ENCODE results near the gene CEP70. TPM values are rescaled to one million over a fixed set of nuclear protein-coding genes. Genes with fewer than 3 reads are reported as not detected.

The CEP70 gene
- total RNA-seq, 1 donor from 2014 or later = 23.5 TPM

DNA sequence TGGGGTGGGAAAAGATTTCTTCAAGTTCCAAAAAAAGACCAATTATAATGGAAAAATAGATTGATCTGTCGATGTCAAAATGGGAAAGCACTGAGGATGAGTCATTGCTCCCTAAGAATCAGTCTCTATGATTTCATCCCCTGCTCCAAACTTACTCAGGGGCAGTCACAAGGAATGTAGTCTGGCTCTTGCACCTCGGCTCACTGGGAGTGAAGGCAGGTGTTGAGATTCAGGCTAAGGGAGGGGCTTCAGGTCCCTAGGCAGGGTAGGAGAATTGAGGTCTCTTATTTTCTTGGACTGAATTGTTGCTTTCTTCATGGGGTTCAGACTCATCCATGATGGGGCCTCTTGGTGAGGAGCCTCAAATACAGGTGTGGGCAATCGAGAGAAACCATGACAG, 145.4 kb downstream of the CEP70 start:
- H3K27me3 Mint-ChIP-seq (ENCODE audit: low read depth) = no peaks in the 10 kb centered on the region
- no peaks in the 10 kb centered on the region for H3K9me3 Mint-ChIP-seq
- no peaks in the 10 kb centered on the region for H3K4me1 Mint-ChIP-seq
- DNase-seq (ENCODE audit: low read depth, low spot score) = no peak
- no peak overlapping the region for H3K4me3 Mint-ChIP-seq
- no peaks in the 10 kb centered on the region for H3K36me3 Mint-ChIP-seq (ENCODE audit: low read depth)
- TF ChIP-seq, protein P1, sequence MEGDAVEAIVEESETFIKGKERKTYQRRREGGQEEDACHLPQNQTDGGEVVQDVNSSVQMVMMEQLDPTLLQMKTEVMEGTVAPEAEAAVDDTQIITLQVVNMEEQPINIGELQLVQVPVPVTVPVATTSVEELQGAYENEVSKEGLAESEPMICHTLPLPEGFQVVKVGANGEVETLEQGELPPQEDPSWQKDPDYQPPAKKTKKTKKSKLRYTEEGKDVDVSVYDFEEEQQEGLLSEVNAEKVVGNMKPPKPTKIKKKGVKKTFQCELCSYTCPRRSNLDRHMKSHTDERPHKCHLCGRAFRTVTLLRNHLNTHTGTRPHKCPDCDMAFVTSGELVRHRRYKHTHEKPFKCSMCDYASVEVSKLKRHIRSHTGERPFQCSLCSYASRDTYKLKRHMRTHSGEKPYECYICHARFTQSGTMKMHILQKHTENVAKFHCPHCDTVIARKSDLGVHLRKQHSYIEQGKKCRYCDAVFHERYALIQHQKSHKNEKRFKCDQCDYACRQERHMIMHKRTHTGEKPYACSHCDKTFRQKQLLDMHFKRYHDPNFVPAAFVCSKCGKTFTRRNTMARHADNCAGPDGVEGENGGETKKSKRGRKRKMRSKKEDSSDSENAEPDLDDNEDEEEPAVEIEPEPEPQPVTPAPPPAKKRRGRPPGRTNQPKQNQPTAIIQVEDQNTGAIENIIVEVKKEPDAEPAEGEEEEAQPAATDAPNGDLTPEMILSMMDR (conservative IDR thresholded peaks at IDR 0.05) = no peak
- H3K27ac Mint-ChIP-seq (ENCODE audit: unreplicated experiment) = no peak overlapping the region

DNA sequence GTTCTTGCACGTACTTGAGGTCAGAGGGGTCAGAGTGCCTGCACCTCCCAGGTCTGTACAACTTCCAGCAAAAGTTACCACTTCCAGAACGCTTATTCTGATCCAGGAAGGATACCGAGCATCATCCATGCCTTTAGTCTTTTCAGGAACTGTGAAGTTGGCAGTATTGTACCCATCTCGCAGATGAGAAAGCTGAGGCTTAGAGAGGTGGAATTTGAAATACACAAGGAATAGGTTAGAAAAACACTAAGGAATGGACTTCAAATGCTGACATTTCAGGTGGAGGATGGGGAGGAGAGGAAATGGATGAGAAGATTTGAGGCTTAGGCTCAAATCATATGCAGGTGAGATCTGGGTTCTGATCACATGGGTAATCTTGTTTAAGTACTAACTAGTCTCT, 148.4 kb downstream of the CEP70 start:
- H3K27me3 Mint-ChIP-seq (ENCODE audit: low read depth) = peaks cover 2% of the 10 kb centered on the region
- H3K36me3 Mint-ChIP-seq (ENCODE audit: low read depth) = no peaks in the 10 kb centered on the region
- peaks cover 5% of the 10 kb centered on the region for H3K4me1 Mint-ChIP-seq
- no peak overlapping the region for H3K27ac Mint-ChIP-seq (ENCODE audit: unreplicated experiment)
- no peaks in the 10 kb centered on the region for H3K9me3 Mint-ChIP-seq
- TF ChIP-seq, protein P1 (conservative IDR thresholded peaks at IDR 0.05) = no peak
- DNase-seq (ENCODE audit: low read depth, low spot score) = no peak
- H3K4me3 Mint-ChIP-seq = no peak overlapping the region

DNA sequence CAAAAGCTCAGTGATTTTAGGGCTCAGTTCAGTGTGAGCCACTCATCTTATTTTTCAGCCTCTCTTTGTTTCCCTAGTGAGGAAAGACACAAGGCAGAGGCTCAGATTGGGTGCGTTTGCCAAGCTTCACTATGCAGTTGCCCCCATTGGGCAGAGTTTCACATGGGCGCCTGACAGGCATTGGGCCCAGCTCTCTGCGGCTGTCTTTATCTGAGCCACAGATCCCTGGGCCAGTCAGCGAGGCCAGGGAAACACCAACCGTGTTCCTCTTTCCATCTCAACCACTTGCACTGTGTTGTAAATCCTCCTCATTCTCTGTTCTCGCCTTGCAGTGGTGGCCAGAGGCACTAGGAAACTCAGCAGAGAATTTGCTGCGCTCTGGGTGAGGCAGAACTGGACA, 148.8 kb downstream of the CEP70 start:
- Mint-ChIP-seq H3K27me3 (ENCODE audit: low read depth) (peaks cover 2% of the 10 kb centered on the region), H3K4me3 (no peak overlapping the region), H3K9me3 (no peaks in the 10 kb centered on the region), H3K27ac (ENCODE audit: unreplicated experiment) (no peak overlapping the region), H3K36me3 (ENCODE audit: low read depth) (no peaks in the 10 kb centered on the region), H3K4me1 (peaks cover 5% of the 10 kb centered on the region)
- no peak for DNase-seq (ENCODE audit: low read depth, low spot score)
- TF ChIP-seq, protein P1 (conservative IDR thresholded peaks at IDR 0.05) = no peak

Other genes with a start within 250 kb of the CEP70 start
- 24.7 and 27.0 TPM in 2 replicates for gene MRAS, start 245.7 kb downstream of the CEP70 start, total RNA-seq
- 0.44 and 1.1 TPM in 2 replicates for gene ESYT3, start 159.6 kb downstream of the CEP70 start, total RNA-seq
- gene FAIM, start 14.5 kb upstream of the CEP70 start, total RNA-seq = 10.0 and 11.9 TPM in 2 replicates
- 11.8 and 14.4 TPM in 2 replicates for gene PIK3CB, start 240.7 kb upstream of the CEP70 start, total RNA-seq